Measurements from ENCODE around the gene COA6. TPM values are rescaled to one million over a fixed set of nuclear protein-coding genes. Genes with fewer than 3 reads are reported as not detected.
"Not testable (repeated sequence)": the region's sequence is repeated elsewhere in the genome, so short reads cannot be mapped to it uniquely, and the experiment has no call there.

The COA6 gene
- polyA plus RNA-seq, 5 donors, result 22.7 to 30.8 (median 26.8) TPM

DNA sequence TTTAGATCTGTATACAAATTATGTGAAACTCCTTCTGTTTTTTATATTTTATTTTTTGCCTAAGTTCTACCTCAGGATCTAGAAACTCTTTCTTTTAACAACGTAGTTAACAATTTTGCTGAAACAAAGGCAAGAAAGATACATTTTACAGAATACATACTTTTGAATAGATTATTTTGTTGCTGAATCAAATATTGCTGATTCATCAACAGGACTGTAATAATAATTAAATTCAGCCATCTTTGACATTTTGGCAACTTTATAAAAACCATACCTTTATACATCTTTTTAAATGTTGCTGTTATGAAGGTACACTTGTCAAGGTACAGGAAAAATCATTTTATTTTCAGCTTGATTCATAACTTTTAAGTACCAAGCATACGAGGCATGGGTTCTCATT is 10.7 kb upstream of the COA6 start:
- no peak for DNase-seq

DNA sequence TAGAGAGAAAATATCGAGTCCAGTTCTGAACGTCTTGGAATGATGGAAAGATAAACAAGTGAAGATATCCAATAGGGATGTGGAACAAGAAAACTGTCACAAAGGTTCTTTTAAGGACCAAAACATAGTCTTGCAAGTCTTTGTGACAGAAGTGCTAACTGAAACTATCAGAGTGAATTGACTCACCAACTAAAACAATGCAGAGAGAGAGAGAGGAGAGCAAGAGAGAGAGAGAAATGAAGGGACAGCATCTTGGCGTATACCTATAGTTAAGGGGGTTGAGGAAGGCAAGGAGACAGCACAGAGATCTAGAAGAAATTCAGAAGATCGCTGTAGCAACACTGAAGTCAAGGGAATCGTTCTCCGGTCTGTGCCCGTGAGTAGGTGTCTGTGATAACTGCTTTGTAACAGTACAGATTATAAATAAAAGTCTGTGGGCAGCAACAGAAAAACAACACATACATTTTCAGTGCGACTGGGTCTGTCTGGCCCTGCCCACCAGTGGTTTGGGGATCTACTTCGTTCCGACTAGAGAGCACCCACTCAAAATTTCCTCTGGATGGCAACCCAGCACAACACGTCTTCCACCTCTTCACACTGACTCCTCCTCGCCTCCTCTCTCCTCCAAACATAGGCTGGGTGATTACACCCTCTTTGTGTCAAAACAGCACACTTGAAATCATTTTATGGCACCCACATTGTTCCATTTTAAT is 4.8 kb upstream of the COA6 start:
- DNase-seq, result no peak

GRCh38 chr1:234369033-234369430 is 4.2 kb upstream of the COA6 start:
- DNase-seq, result no peak

GRCh38 chr1:234369784-234370183 is 3.5 kb upstream of the COA6 start:
- no peak for DNase-seq

DNA sequence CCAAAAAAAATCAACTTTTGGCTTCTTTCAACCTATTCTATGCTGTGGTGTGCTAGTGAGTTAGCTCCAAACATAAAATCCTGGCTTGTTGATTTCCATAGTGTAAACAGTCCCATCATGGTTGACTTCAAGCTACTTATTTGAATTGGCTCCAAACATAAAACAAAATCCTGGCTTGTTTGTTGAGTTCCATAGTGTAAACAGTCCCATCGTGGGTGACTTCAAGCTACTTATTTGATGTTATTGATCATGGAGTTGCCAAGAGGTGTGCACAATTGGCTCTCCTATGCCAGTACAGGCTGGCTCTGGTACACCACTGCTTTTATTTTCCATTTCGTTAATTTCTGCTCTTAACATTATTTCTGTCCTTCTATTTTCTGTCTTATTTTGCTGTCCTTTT is 1.8 kb upstream of the COA6 start:
- no peak for DNase-seq

DNA sequence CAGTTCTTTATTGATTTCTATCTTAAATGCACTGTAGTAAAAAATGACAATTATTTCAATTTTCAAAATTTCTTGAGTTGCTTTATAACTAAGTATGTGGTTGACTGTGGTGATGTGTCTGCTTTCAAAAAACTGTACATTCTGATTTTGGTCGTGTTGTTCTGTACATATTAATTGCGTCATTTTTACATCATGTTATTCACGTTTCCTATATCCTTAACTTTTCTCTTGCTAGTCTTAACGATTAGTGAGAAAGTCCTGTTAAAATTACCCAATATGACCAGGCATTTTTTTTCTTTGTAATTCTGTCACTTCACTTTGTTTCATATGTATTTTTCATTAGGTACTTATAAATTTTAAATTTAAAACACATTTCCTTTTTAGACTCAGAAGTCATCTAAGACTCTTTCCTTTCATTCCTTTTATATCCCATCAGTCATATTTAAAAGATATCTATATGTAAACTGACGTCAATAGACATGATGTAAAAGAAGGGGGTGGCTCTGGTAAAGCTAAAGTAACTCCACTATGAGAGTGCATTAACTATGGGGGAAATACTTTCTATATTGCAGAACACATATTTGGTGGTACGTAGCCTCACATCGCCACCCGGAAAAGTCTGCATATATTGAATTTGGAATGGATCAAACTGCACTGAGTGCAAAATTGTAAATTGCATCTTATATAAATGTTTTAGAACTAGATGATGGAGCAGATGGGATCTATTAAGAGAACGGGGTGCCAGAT is 1.1 kb upstream of the COA6 start:
- peak in 1 of 2 donors; percentile 2 for DNase-seq

DNA sequence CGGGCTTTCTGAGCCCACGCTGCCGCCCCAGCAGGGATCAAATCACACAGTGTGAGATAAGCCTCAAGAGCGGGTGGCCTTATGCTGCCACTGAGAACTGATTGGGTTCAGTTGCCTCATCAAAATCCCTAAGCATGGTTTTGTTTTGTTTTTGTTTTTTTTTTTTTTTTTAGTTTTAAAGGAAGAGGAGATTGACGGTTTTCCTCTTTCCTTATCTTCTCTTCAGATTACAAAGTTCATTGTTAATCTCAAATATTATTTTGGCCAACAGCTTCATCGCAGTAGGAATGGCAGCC is 651 bp downstream of the COA6 start:
- DNase-seq, result no peak

GRCh38 chr1:234375672-234376071 is 2.4 kb downstream of the COA6 start:
- no peak for DNase-seq

GRCh38 chr1:234379591-234380109 is 6.4 kb downstream of the COA6 start:
- DNase-seq, result not testable (repeated sequence)

GRCh38 chr1:234381699-234382555 is 8.7 kb downstream of the COA6 start:
- no peak for DNase-seq

DNA sequence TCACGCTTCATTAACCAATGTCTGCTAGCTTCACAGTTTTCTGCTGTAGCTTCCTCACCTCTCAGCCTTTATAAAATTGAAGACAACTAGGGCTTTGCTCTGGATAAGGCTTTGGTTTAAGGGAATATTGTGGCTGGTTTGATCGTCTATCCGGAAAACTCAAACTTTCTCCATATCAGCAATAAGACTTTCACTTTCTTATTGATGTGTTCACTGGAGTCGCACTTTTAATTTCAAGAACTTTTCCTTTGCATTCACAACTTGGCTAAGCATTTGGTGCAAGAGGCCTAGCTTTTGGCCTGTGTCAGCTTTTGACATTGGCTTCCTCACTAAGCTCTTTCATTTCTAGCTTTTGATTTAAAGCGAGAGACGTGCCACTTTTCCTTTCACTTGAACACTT is 12.9 kb downstream of the COA6 start:
- no peak for DNase-seq

DNA sequence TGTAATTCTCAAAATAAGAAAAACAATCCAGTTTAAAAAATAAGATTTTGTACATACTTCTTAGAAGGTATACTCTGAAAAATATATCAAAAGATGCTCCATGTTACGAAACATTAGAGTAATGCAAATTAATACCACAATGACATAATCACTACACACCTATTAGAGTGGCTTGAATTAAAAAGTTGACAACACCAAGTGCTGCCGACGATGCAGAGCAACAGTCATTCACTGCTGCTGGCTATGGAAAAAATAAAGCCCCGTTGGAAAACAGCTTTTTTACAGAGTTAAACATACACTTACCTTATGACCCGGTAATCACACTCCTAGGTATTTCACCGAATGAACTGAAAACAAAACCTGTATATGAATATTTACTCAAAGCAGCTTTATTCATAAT is 14.8 kb downstream of the COA6 start:
- no peak for DNase-seq

GRCh38 chr1:234393190-234393589 is 19.9 kb downstream of the COA6 start:
- no peak for DNase-seq

DNA sequence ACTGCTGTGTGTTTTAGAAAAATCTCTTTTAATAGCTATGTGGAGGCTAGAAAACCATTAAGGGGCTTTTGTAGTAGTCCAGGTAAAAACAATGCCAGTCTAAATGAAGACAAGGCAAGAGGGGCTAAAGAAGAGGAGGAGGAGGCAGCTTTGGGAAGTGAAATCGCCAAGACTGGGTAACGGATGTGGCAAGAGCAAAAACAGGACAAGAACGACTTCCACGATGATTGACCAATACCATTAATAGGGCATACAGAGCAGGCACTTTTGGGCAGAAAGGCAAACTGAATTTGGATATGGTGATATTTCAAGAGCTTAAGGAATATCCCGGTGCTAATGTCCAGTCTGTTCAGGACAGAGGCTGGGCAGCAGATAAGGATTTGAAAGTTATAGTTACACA is 22.0 kb downstream of the COA6 start:
- DNase-seq, result no peak

- no peak for DNase-seq
Measured at GRCh38 chr1:234396092-234396491, 22.8 kb downstream of the COA6 start.

- DNase-seq, result no peak
Measured at GRCh38 chr1:234396871-234397270, 23.6 kb downstream of the COA6 start.

DNA sequence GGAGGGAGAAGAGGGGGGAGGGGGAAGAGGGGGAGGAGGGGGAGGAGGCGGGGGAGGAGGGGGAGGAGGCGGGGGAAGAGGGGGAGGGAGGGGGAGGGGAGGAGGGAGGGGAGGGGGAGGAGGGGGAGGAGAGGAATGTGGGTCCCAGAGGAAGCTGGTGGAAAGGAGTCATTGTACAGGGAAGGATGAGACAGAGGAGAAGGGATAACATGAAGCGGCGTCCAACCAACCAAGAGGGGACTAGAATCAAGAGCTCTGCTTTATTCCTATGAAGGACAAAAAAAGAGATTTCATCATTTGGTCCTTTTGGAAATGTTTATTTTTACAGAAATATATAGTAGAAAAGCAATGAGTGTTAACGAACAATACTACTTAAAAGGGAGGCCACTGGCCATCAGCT is 24.5 kb downstream of the COA6 start:
- no peak for DNase-seq

DNA sequence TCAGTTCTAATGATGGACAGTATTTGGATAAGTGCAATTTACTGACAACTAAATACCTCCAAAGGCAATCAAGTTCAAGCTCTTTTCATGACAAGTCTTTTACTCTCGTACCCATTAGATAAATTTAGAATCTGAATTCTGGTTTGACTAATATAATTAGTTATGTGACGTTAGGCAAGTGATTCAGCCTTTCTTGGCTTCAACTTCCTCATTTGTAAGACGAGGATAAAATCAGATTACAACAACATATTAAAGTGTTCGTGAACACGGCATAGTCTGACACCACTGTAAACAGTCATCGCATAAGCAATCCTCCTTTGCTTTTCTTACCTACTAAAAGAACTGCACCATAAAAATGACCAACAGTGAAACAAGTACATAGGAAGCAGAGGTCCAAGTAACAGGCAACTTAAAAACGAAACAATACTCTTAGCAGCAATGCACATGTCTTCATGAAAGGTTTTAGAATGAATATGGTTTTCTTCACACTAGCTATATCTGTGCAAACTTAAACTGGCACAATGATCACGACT is 25.7 kb downstream of the COA6 start:
- no peak for DNase-seq

DNA sequence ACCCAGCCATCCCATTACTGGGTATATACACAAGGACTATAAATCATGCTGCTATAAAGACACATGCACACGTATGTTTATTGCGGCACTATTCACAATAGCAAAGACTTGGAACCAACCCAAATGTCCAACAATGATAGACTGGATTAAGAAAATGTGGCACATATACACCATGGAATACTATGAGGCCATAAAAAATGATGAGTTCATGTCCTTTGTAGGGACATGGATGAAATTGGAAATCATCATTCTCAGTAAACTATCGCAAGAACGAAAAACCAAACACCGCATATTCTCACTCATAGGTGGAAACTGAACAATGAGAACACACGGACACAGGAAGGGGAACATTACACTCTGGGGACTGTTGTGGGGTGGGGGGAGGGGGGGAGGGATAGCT is 26.3 kb downstream of the COA6 start:
- not testable (repeated sequence) for DNase-seq

DNA sequence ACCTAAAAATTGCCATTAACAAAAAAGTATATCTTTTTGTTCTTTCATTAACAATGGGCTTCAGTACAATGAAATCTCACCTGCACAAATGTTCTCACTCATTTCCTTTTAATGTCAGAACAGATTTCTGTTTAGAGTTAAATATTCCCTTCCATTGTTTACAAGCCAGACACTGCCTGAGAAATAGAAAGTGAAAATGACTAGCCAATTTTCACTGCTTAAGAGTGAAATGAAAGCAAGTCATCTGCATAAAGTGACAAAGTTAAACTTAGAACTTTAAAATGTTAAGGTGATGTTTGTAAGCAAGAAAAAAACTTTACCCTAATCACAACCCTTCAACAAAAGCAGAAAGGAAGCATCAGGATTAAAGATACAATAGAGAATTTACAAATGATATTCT is 27.5 kb downstream of the COA6 start:
- DNase-seq, result no peak

DNA sequence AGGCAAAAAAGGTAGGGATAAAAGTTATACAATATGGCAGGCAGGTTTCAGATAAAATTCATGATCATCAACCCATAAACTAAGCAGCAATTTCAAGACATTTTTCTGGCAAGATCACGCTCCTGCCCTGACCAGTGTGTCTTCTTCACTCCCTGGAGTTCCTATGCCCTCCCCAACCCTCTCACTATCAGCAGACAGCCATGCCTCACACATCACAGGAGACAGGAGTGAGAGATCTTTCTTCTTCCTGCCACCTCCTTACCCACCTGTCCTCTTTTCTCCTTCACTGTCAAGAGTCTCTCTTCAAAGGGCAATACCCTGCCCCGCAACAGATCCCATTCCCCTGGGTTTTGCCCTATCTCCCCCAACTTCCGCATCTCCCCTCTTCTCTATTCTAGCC is 28.4 kb downstream of the COA6 start:
- DNase-seq, result no peak

- no peak for DNase-seq
Measured at GRCh38 chr1:234402939-234403338, 29.7 kb downstream of the COA6 start.

Data from right lung (tissue), 5 donors.